ENCODE results near the gene GALNS. TPM values are rescaled to one million over a fixed set of nuclear protein-coding genes. Genes with fewer than 3 reads are reported as not detected.
A peak's percentile ranks its signal among the peaks of the same experiment; 100 is the strongest.

GALNS gene
- total and polyA plus RNA-seq, 2 of the 13 experiments (the other 11 are each of a cell fraction or from before 2014, with no cell fraction given): 9.2 to 9.8 TPM

GRCh38 chr16:88839026-88839529, 17.7 kb downstream of the GALNS start (continued):
- TF ChIP-seq ZFP82 (CRISPR knock-in tag; IDR thresholded peaks at IDR 0.05; ENCODE audit: borderline replicate concordance) (no peak), IRX3 (CRISPR knock-in tag; IDR thresholded peaks at IDR 0.05; ENCODE audit: borderline replicate concordance, low read depth) (no peak), ZNF644 (CRISPR knock-in tag; IDR thresholded peaks at IDR 0.05; ENCODE audit: low read depth) (no peak), PAWR (CRISPR knock-in tag; IDR thresholded peaks at IDR 0.05; ENCODE audit: borderline replicate concordance) (no peak), ZUFSP (CRISPR knock-in tag; IDR thresholded peaks at IDR 0.05; ENCODE audit: borderline replicate concordance) (no peak), HDAC6 (IDR thresholded peaks at IDR 0.05; ENCODE audit: low read depth, low read length) (no peak), ZNF558 (CRISPR knock-in tag; IDR thresholded peaks at IDR 0.05; ENCODE audit: borderline replicate concordance) (no peak), ZNF251 (CRISPR knock-in tag; IDR thresholded peaks at IDR 0.05) (0 out of 2 replicates have a peak, but pooled peaks have one; percentile 14), MEIS2 (CRISPR knock-in tag; IDR thresholded peaks at IDR 0.05) (no peak), BRCA1 (CRISPR knock-in tag; IDR thresholded peaks at IDR 0.05) (no peak), GRHL1 (CRISPR knock-in tag; conservative IDR thresholded peaks at IDR 0.05) (no peak), STAT5B (CRISPR knock-in tag; IDR thresholded peaks at IDR 0.05) (no peak), SMC3 (IDR thresholded peaks at IDR 0.05; ENCODE audit: low read length) (no peak), CSRNP2 (CRISPR knock-in tag; conservative IDR thresholded peaks at IDR 0.05; ENCODE audit: low read depth) (no peak), CBFB (CRISPR knock-in tag; IDR thresholded peaks at IDR 0.05) (0 out of 2 replicates have a peak, but pooled peaks have one; percentile 63), ZFP36L1 (CRISPR knock-in tag; IDR thresholded peaks at IDR 0.05) (no peak), GMEB1 (CRISPR knock-in tag; IDR thresholded peaks at IDR 0.05; ENCODE audit: borderline replicate concordance) (no peak), KDM6A (CRISPR knock-in tag; IDR thresholded peaks at IDR 0.05; ENCODE audit: low read depth) (no peak), ZNF207 (IDR thresholded peaks at IDR 0.05; ENCODE audit: borderline replicate concordance) (no peak), ZIK1 (CRISPR knock-in tag; IDR thresholded peaks at IDR 0.05; ENCODE audit: borderline replicate concordance, low read depth) (no peak), THRA (CRISPR knock-in tag; IDR thresholded peaks at IDR 0.05; ENCODE audit: borderline replicate concordance) (no peak; the same call in 1 of the 2 replicates), ZNF616 (CRISPR knock-in tag; IDR thresholded peaks at IDR 0.05; ENCODE audit: low read depth) (no peak), MYC (CRISPR knock-in tag; IDR thresholded peaks at IDR 0.05; ENCODE audit: borderline replicate concordance) (peak; percentile 77; the same call in 1 of the 2 replicates)
